Prostate gland (tissue), 2 donors: Measurements from ENCODE around the gene CFAP61.

Experiments
- POLR2AphosphoS5 ChIP-seq: sonication (generic); formaldehyde crosslinking; IDR thresholded peaks from one replicate; pipeline ENCODE4 v1.6.1; 2017; ENCODE audit warnings: antibody characterized with exemption
- TF ChIP-seq, protein P1 (sequence below), 4 experiments: fragments of 200-600 bp in 2 of 4; fragments of 450-650 bp in 2 of 4; sonication (generic) in 2 of 4; IDR thresholded peaks; 1 replicate in 3 of 4; 2 replicates in 1 of 4; pipeline ENCODE4 v1.5.1; 2016 to 2019; ENCODE audit warnings: antibody characterized with exemption in 4 of 4, mild to moderate bottlenecking in 2 of 4, moderate library complexity in 2 of 4

DNA sequence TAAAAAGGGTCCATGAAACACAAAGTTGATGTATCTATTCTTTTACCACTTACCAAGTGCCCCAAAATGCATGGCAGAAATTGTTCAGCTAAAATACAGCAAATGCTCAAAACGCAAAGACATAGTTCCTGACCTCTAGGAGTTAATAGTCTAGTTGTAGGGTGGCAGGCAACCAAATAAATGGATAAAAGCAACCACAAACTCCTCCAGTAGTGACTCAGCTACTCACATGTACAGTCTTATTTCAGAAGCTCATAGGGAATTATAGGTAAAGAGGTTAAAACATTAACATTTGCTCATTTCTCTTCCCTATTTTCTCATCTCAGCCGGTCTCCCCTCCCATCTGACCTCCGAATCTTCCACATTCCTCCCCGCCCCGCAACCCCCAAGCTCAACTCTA is 171.6 kb downstream of the CFAP61 start:
- TF ChIP-seq, protein P1, sequence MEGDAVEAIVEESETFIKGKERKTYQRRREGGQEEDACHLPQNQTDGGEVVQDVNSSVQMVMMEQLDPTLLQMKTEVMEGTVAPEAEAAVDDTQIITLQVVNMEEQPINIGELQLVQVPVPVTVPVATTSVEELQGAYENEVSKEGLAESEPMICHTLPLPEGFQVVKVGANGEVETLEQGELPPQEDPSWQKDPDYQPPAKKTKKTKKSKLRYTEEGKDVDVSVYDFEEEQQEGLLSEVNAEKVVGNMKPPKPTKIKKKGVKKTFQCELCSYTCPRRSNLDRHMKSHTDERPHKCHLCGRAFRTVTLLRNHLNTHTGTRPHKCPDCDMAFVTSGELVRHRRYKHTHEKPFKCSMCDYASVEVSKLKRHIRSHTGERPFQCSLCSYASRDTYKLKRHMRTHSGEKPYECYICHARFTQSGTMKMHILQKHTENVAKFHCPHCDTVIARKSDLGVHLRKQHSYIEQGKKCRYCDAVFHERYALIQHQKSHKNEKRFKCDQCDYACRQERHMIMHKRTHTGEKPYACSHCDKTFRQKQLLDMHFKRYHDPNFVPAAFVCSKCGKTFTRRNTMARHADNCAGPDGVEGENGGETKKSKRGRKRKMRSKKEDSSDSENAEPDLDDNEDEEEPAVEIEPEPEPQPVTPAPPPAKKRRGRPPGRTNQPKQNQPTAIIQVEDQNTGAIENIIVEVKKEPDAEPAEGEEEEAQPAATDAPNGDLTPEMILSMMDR (IDR thresholded peaks at IDR 0.05): no peak
- TF ChIP-seq POLR2AphosphoS5: no peak
